CD4-positive, alpha-beta memory T cell (primary cell): ENCODE results near the gene TDRD12. TPM values are rescaled to one million over a fixed set of nuclear protein-coding genes. Genes with fewer than 3 reads are reported as not detected.
"Not testable (repeated sequence)": the region's sequence is repeated elsewhere in the genome, so short reads cannot be mapped to it uniquely, and the experiment has no call there.

Source experiments
- CTCF ChIA-PET: fragments of 350-600 bp; sonication (Branson Sonifier 250); formaldehyde crosslinking; loops from one replicate; lab custom pipeline; 2021; ENCODE audit warnings: inconsistent platforms; ENCODE audit not compliant: partially characterized antibody; lab: Charles Lee
- POLR2A ChIA-PET: fragments of 350-600 bp; sonication (Branson Sonifier 250); formaldehyde crosslinking; loops from one replicate; lab custom pipeline; 2021; ENCODE audit not compliant: partially characterized antibody; lab: Charles Lee
- DNase-seq, 5 donors: peaks; one replicate each; pipeline versions ENCODE4 v3.0.0 to v3.0.0-alpha.2; 2020 to 2022; ENCODE audit warnings: mixed read lengths in 1 of 5
- H3K27ac ChIP-seq: one replicate; pipeline ENCODE4 v1.7.0; 2013; ENCODE audit warnings: low read depth, low read length
- H3K27me3 ChIP-seq: 2 replicates; pipeline ENCODE4 v1.7.0; 2013; ENCODE audit warnings: mild to moderate bottlenecking, low read length, moderate library complexity; ENCODE audit not compliant: insufficient read depth
- H3K36me3 ChIP-seq: 2 replicates; pipeline ENCODE4 v1.7.0; 2013; ENCODE audit warnings: mild to moderate bottlenecking, low read length, moderate library complexity; ENCODE audit not compliant: insufficient read depth
- H3K4me1 ChIP-seq: 2 replicates; pipeline ENCODE4 v1.7.0; 2013; ENCODE audit warnings: mild to moderate bottlenecking, low read length, moderate library complexity; ENCODE audit not compliant: insufficient read depth
- H3K4me3 ChIP-seq, 2 donors: one replicate each; pipeline ENCODE4 v1.7.0; 2013; ENCODE audit warnings: low read length in 2 of 2, mild to moderate bottlenecking in 1 of 2
- H3K9me3 ChIP-seq, 2 donors: one replicate each; pipeline ENCODE4 v1.7.0; 2013; ENCODE audit warnings: low read length in 2 of 2, control low read depth in 1 of 2; ENCODE audit not compliant: control insufficient read depth in 1 of 2
- H3K27ac Mint-ChIP-seq, 7 donors: one replicate each; pipeline ENCODE4 v1.8.0; 2020 to 2021; ENCODE audit warnings: mixed read lengths in 7 of 7, mild to moderate bottlenecking in 6 of 7, inconsistent platforms in 3 of 7, moderate library complexity in 3 of 7
- H3K27me3 Mint-ChIP-seq, 2 donors: one replicate each; pipeline ENCODE4 v1.8.0; 2020 to 2021; ENCODE audit warnings: mixed read lengths in 2 of 2
- H3K36me3 Mint-ChIP-seq, 2 donors: one replicate each; pipeline ENCODE4 v1.8.0; 2020 to 2021; ENCODE audit warnings: mixed read lengths in 2 of 2, inconsistent platforms in 1 of 2, mild to moderate bottlenecking in 1 of 2
- H3K4me1 Mint-ChIP-seq, 4 donors: one replicate each; pipeline ENCODE4 v1.8.0; 2020 to 2021; ENCODE audit warnings: mixed read lengths in 4 of 4, mild to moderate bottlenecking in 1 of 4
- H3K4me3 Mint-ChIP-seq, 8 donors: one replicate each; pipeline ENCODE4 v1.8.0; 2020 to 2021; ENCODE audit warnings: mixed read lengths in 8 of 8, mild to moderate bottlenecking in 7 of 8, moderate library complexity in 6 of 8, inconsistent platforms in 3 of 8
- H3K9me3 Mint-ChIP-seq, 8 donors: one replicate each; pipeline ENCODE4 v1.8.0; 2020 to 2021; ENCODE audit warnings: mixed read lengths in 8 of 8, mild to moderate bottlenecking in 5 of 8, inconsistent platforms in 3 of 8, moderate library complexity in 1 of 8
- intact Hi-C: fragments of 100-400 bp; cut with micrococcal nuclease; formaldehyde crosslinking; loops from one replicate; pipeline ENCODE4 v1.15.1; 2023
- polyA plus RNA-seq, 2 donors: library from polyadenylated mRNA; unstranded; fragments of 300-500 nt; fragmentation: Illumina TruSeq; gene quantifications; one replicate each; pipeline ENCODE4 v1.2.3, GENCODE V29; 2021
- total RNA-seq, 2 experiments: library from RNA; stranded (reverse); gene quantifications; one replicate each; pipeline ENCODE4 v1.2.3, GENCODE V29; 2021

Gene TDRD12
- total and polyA plus RNA-seq, 4 experiments from 2014 or later: 0.20 to 1.9 (median 0.65) TPM

- H3K36me3 Mint-ChIP-seq, H3K9me3 Mint-ChIP-seq, H3K4me1 Mint-ChIP-seq, intact Hi-C loops, H3K27ac Mint-ChIP-seq, H3K36me3 ChIP-seq, H3K27me3 Mint-ChIP-seq, POLR2A ChIA-PET, H3K4me1 ChIP-seq, DNase-seq, H3K9me3 ChIP-seq, H3K27me3 ChIP-seq, CTCF ChIA-PET, H3K27ac ChIP-seq, H3K4me3 Mint-ChIP-seq, H3K4me3 ChIP-seq: not testable (repeated sequence)
Observed at GRCh38 chr19:32765365-32765764, 45.8 kb downstream of the TDRD12 start.

- H3K4me1 Mint-ChIP-seq: no peaks in the 10 kb centered on the region
- H3K27ac ChIP-seq: no peak overlapping the region
- H3K4me3 Mint-ChIP-seq: no peak overlapping the region
Observed at GRCh38 chr19:32767951-32768679, 48.5 kb downstream of the TDRD12 start.

GRCh38 chr19:32771596-32771995, 52.0 kb downstream of the TDRD12 start:
- CTCF ChIA-PET: no interaction called here
- no peaks in the 10 kb centered on the region for H3K4me1 Mint-ChIP-seq

More at GRCh38 chr19:32767951-32768679, 48.5 kb downstream of the TDRD12 start:
- H3K27me3 Mint-ChIP-seq: peaks cover 0 to 3% of the 10 kb centered on the region in 2 donors
- no peaks in the 10 kb centered on the region for H3K27me3 ChIP-seq
- H3K27ac Mint-ChIP-seq: no peak overlapping the region
- H3K9me3 Mint-ChIP-seq: peaks cover 0 to 3% (median 0%) of the 10 kb centered on the region in 8 donors
- CTCF ChIA-PET: interaction anchor here (0.7 kb wide), 1 partner anchor 9 kb away, joined by 4 read pairs; no protein-coding TSS in a partner anchor
- H3K9me3 ChIP-seq: no peaks in the 10 kb centered on the region
- no peaks in the 10 kb centered on the region for H3K36me3 Mint-ChIP-seq
- H3K4me3 ChIP-seq: no peak overlapping the region
- intact Hi-C loops: no loop called here
- H3K36me3 ChIP-seq: no peaks in the 10 kb centered on the region
- H3K4me1 ChIP-seq: no peaks in the 10 kb centered on the region
- POLR2A ChIA-PET: no interaction called here
- no peak for DNase-seq

DNA sequence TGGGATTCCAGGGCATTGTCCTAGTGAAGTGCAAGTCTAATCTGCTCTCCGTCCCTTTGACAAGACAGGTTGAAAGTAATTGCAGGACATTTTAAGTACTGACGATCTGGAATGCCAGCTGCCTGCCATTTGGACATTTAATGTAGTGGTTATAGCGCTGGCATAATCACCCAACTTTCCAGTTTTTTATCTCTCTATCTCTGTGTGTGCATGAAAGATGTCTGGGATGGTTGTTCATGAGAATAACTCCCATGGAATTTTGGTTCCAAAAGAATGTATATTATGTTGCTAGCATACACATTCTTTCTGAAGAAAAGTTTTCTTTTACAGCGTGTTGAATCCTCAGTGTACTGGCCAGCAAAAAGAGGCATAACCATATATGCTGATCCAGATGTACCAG, 53.6 kb downstream of the TDRD12 start:
- no peak for DNase-seq
- ChIA-PET POLR2A (no interaction called here), CTCF (no interaction called here)
- H3K27me3 Mint-ChIP-seq: no peaks in the 10 kb centered on the region
- no peaks in the 10 kb centered on the region for H3K27me3 ChIP-seq
- no peaks in the 10 kb centered on the region for H3K36me3 ChIP-seq
- H3K4me3 ChIP-seq: no peak overlapping the region
- no peaks in the 10 kb centered on the region for H3K36me3 Mint-ChIP-seq
- H3K9me3 Mint-ChIP-seq: peaks cover 0 to 3% (median 0%) of the 10 kb centered on the region in 8 donors
- intact Hi-C loops: no loop called here
- no peaks in the 10 kb centered on the region for H3K4me1 Mint-ChIP-seq
- H3K27ac Mint-ChIP-seq: no peak overlapping the region
- H3K27ac ChIP-seq: no peak overlapping the region
- no peaks in the 10 kb centered on the region for H3K9me3 ChIP-seq
- no peaks in the 10 kb centered on the region for H3K4me1 ChIP-seq
- H3K4me3 Mint-ChIP-seq: no peak overlapping the region

More at GRCh38 chr19:32771596-32771995, 52.0 kb downstream of the TDRD12 start:
- Histone ChIP-seq H3K27me3 (no peaks in the 10 kb centered on the region), H3K9me3 (no peaks in the 10 kb centered on the region), H3K27ac (no peak overlapping the region), H3K4me1 (no peaks in the 10 kb centered on the region), H3K36me3 (no peaks in the 10 kb centered on the region), H3K4me3 (no peak overlapping the region)
- DNase-seq: no peak
- Mint-ChIP-seq H3K4me3 (no peak overlapping the region), H3K9me3 (peaks cover 0 to 3% (median 0%) of the 10 kb centered on the region in 8 donors), H3K36me3 (no peaks in the 10 kb centered on the region), H3K27me3 (no peaks in the 10 kb centered on the region), H3K27ac (no peak overlapping the region)
- POLR2A ChIA-PET: no interaction called here
- intact Hi-C loops: no loop called here

DNA sequence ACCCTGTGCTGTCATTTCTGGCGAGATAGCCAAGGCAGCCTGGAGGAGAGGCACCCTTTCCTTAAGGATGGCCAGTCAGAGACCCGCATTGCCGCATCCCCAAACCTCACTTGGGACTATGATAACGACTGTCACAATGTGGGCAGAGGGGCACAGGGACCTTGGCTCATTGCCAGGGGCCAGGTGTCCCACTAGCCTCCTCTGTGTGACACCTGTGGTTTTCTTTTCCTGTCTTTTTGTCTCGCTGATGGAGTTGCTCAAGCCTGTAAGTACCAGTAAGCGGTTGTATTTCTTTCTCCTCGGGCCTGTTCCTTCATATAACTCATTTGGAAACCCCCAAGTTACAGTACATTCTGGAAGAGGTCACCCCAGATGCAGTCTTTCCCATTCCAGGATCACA, 59.5 kb downstream of the TDRD12 start:
- H3K4me3 Mint-ChIP-seq: no peak overlapping the region
- Histone ChIP-seq H3K27ac (no peak overlapping the region), H3K36me3 (no peaks in the 10 kb centered on the region), H3K4me1 (no peaks in the 10 kb centered on the region), H3K9me3 (no peaks in the 10 kb centered on the region), H3K4me3 (no peak overlapping the region), H3K27me3 (no peaks in the 10 kb centered on the region)
- H3K9me3 Mint-ChIP-seq: peaks cover 3 to 25% (median 15%) of the 10 kb centered on the region in 8 donors
- no peak for DNase-seq
- peaks cover 0 to 2% (median 0%) of the 10 kb centered on the region in 4 donors for H3K4me1 Mint-ChIP-seq
- peaks cover 0 to 2% of the 10 kb centered on the region in 2 donors for H3K27me3 Mint-ChIP-seq
- H3K27ac Mint-ChIP-seq: no peak overlapping the region
- intact Hi-C loops: no loop called here
- ChIA-PET CTCF (no interaction called here), POLR2A (no interaction called here)
- peaks cover 0 to 7% of the 10 kb centered on the region in 2 donors for H3K36me3 Mint-ChIP-seq

DNA sequence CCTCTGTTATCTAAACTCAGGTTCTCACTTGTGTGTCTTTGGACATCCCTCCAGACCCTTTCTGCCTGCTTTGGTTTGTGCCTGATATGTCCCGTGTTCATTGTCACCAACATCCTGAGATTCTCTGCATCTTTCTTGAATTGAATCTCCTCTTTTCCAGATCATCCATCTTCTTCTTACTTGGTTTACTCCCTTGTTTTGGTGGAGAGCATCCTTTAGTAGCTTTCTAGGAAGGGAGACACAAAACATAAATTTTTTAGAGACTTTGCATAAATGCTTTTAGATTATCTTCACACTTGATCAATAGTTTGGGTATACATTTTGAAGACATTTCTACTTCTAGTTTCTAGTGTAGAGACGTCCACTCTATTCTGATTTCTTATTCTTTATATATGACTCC, 61.7 kb downstream of the TDRD12 start:
- POLR2A ChIA-PET: interaction anchor here (1.0 kb wide), 1 partner anchor 128 kb away, joined by 4 read pairs; no protein-coding TSS in a partner anchor
- DNase-seq: no peak
- H3K4me3 ChIP-seq: no peak overlapping the region
- H3K27ac ChIP-seq: no peak overlapping the region
- Mint-ChIP-seq H3K27me3 (peaks cover 0 to 2% of the 10 kb centered on the region in 2 donors), H3K9me3 (peaks cover 3 to 33% (median 16%) of the 10 kb centered on the region in 8 donors), H3K4me3 (no peak overlapping the region), H3K36me3 (peaks cover 5 to 10% of the 10 kb centered on the region in 2 donors), H3K4me1 (peaks cover 0 to 2% (median 0%) of the 10 kb centered on the region in 4 donors), H3K27ac (no peak overlapping the region)
- H3K9me3 ChIP-seq: no peaks in the 10 kb centered on the region
- H3K4me1 ChIP-seq: no peaks in the 10 kb centered on the region
- intact Hi-C loops: no loop called here
- no peaks in the 10 kb centered on the region for H3K36me3 ChIP-seq
- CTCF ChIA-PET: no interaction called here
- no peaks in the 10 kb centered on the region for H3K27me3 ChIP-seq

GRCh38 chr19:32782089-32782488, 62.5 kb downstream of the TDRD12 start:
- H3K36me3 ChIP-seq, H3K4me3 ChIP-seq, H3K27ac Mint-ChIP-seq, H3K27me3 ChIP-seq, DNase-seq, H3K4me1 Mint-ChIP-seq, H3K4me3 Mint-ChIP-seq, H3K27me3 Mint-ChIP-seq, H3K36me3 Mint-ChIP-seq, H3K27ac ChIP-seq, POLR2A ChIA-PET, CTCF ChIA-PET, H3K4me1 ChIP-seq, intact Hi-C loops, H3K9me3 ChIP-seq: not testable (repeated sequence)
- H3K9me3 Mint-ChIP-seq: peaks cover 4 to 35% (median 18%) of the 10 kb centered on the region in 8 donors
